Measurements from ENCODE around the gene RNF8.

DNA sequence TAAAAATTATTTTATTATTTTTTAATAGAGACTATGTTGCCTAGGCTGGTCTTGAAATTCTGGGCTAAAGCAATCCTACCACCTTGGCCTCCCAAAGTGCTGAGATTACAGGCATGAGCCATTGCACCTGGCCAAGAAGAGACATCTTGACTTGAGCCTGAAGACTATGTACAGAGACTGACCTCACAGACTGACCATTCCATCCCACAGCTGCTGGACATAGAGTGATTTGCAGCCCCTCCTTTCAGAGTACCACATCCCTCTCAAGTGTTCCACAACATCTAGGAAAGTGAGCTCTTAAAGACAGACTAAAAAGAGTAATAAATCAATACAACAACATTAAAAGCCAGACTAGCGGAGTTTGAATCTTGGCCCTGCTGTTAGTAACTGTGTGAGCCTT, 39.0 kb downstream of the RNF8 start:
- TF ChIP-seq, protein P1, sequence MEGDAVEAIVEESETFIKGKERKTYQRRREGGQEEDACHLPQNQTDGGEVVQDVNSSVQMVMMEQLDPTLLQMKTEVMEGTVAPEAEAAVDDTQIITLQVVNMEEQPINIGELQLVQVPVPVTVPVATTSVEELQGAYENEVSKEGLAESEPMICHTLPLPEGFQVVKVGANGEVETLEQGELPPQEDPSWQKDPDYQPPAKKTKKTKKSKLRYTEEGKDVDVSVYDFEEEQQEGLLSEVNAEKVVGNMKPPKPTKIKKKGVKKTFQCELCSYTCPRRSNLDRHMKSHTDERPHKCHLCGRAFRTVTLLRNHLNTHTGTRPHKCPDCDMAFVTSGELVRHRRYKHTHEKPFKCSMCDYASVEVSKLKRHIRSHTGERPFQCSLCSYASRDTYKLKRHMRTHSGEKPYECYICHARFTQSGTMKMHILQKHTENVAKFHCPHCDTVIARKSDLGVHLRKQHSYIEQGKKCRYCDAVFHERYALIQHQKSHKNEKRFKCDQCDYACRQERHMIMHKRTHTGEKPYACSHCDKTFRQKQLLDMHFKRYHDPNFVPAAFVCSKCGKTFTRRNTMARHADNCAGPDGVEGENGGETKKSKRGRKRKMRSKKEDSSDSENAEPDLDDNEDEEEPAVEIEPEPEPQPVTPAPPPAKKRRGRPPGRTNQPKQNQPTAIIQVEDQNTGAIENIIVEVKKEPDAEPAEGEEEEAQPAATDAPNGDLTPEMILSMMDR (IDR thresholded peaks at IDR 0.05), result no peak
- TF ChIP-seq POLR2A (IDR thresholded peaks at IDR 0.05) (no peak), POLR2AphosphoS5 (IDR thresholded peaks at IDR 0.05) (no peak)

Data from prostate gland (tissue), 2 donors.